ENCODE results near the gene BRAF. TPM values are rescaled to one million over a fixed set of nuclear protein-coding genes. Genes with fewer than 3 reads are reported as not detected.

Gene BRAF
- total RNA-seq, 2 donors from 2014 or later = 45.7 to 46.7 TPM

DNA sequence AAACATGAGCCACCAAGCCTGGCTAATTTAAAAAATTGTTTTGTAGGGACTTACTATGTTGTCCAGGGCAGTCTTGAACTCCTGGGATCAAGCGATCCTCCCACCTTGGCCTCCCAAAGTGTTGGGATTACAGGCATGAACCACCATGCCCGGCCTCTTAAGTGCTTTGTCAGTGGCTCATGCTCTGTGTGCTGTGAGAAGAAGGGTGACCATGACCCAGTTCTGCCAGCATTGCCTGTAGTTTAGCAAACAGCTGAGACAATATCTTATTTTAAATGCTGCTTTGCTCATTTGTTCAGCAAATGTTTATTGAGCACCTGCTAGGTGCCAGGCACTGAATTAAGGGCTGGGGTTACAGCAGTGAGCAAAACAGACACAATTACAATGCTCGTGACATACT, 243.0 kb downstream of the BRAF start:
- no peak overlapping the region for H3K27ac ChIP-seq (ENCODE audit: low read depth, low read length)
- peaks cover 25% of the 10 kb centered on the region for H3K36me3 Mint-ChIP-seq (ENCODE audit: low read depth)
- no peak for DNase-seq
- H3K4me3 ChIP-seq (ENCODE audit: low read length) = no peak overlapping the region
- 83 to 94% methylated on average over 3 of the region's 3 CpGs for WGBS, 2 experiments (ENCODE audit: insufficient coverage in 1 of 2, insufficient read length in 1 of 2)
- H3K27me3 Mint-ChIP-seq (ENCODE audit: insufficient read depth) = no peaks in the 10 kb centered on the region
- H3K4me1 Mint-ChIP-seq = peaks cover 11% of the 10 kb centered on the region
- H3K36me3 ChIP-seq (ENCODE audit: control insufficient read depth, insufficient read depth, low read length) = peaks cover 17% of the 10 kb centered on the region
- H3K4me1 ChIP-seq (ENCODE audit: control insufficient read depth, insufficient read depth, low read length) = peaks cover 6% of the 10 kb centered on the region
- H3K9me3 Mint-ChIP-seq = no peaks in the 10 kb centered on the region
- TF ChIP-seq, protein P1, sequence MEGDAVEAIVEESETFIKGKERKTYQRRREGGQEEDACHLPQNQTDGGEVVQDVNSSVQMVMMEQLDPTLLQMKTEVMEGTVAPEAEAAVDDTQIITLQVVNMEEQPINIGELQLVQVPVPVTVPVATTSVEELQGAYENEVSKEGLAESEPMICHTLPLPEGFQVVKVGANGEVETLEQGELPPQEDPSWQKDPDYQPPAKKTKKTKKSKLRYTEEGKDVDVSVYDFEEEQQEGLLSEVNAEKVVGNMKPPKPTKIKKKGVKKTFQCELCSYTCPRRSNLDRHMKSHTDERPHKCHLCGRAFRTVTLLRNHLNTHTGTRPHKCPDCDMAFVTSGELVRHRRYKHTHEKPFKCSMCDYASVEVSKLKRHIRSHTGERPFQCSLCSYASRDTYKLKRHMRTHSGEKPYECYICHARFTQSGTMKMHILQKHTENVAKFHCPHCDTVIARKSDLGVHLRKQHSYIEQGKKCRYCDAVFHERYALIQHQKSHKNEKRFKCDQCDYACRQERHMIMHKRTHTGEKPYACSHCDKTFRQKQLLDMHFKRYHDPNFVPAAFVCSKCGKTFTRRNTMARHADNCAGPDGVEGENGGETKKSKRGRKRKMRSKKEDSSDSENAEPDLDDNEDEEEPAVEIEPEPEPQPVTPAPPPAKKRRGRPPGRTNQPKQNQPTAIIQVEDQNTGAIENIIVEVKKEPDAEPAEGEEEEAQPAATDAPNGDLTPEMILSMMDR (conservative IDR thresholded peaks at IDR 0.05) = no peak
- no peaks in the 10 kb centered on the region for H3K27me3 ChIP-seq (ENCODE audit: control insufficient read depth, insufficient read depth, low read length, poor library complexity, severe bottlenecking)
- no peak overlapping the region for H3K4me3 Mint-ChIP-seq
- H3K9me3 ChIP-seq (ENCODE audit: control insufficient read depth, low read length) = no peaks in the 10 kb centered on the region
- no peak overlapping the region for H3K9ac ChIP-seq (ENCODE audit: extremely low read depth, low read length, poor library complexity, severe bottlenecking)
- H3K27ac Mint-ChIP-seq = no peak overlapping the region

DNA sequence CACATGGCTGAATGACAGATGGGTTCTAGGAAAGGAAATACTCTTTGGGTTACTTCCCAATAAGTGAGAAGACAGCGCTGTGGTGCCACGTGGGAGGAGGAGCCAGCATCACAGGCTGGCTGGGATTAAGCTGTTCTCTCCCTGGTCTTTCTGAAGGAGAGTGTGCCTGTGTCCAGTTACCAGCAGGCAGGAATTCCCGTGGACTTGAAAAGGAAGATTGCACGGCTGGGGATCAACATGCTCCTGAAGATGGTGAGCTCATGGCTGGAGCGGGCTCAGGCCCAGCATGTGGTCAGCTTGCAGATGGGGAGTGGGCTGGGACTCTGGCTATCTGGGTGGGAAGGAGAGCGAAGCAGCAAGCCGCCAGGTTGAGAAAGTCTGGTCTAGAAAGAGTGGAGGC, 243.8 kb downstream of the BRAF start:
- H3K4me3 ChIP-seq (ENCODE audit: low read length) = no peak overlapping the region
- WGBS, 2 experiments (ENCODE audit: insufficient coverage in 1 of 2, insufficient read length in 1 of 2) = 92 to 100% methylated on average over 2 to 7 of the region's 7 CpGs
- H3K4me1 ChIP-seq (ENCODE audit: control insufficient read depth, insufficient read depth, low read length) = peaks cover 6% of the 10 kb centered on the region
- peaks cover 16% of the 10 kb centered on the region for H3K36me3 ChIP-seq (ENCODE audit: control insufficient read depth, insufficient read depth, low read length)
- TF ChIP-seq, protein P1 (conservative IDR thresholded peaks at IDR 0.05) = no peak
- H3K9ac ChIP-seq (ENCODE audit: extremely low read depth, low read length, poor library complexity, severe bottlenecking) = no peak overlapping the region
- Mint-ChIP-seq H3K4me1 (peaks cover 11% of the 10 kb centered on the region), H3K27me3 (ENCODE audit: insufficient read depth) (no peaks in the 10 kb centered on the region), H3K36me3 (ENCODE audit: low read depth) (peaks cover 27% of the 10 kb centered on the region), H3K9me3 (no peaks in the 10 kb centered on the region), H3K27ac (no peak overlapping the region), H3K4me3 (no peak overlapping the region)
- no peaks in the 10 kb centered on the region for H3K27me3 ChIP-seq (ENCODE audit: control insufficient read depth, insufficient read depth, low read length, poor library complexity, severe bottlenecking)
- no peak for DNase-seq
- H3K9me3 ChIP-seq (ENCODE audit: control insufficient read depth, low read length) = no peaks in the 10 kb centered on the region
- H3K27ac ChIP-seq (ENCODE audit: low read depth, low read length) = no peak overlapping the region

DNA sequence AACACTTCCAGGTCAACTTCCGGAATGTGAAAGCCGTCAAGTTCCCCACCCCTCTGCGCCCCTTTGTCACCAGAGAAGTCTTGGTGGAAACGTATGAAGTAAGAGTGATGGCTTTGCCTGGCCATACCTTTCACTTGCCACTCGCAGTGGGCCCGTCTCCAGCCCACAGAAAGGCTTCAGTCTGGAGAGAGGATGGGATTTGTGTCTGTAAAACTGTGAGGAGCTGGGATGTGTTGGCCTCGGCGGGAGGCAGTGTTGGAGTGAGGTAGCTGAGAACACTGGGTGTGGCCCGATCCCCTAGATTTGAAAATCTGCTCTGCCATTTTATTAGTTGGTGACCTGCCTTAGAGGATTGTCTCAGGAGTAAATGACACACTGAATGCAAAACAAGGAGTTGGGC, 245.5 kb downstream of the BRAF start:
- H3K9ac ChIP-seq (ENCODE audit: extremely low read depth, low read length, poor library complexity, severe bottlenecking) = no peak overlapping the region
- Mint-ChIP-seq H3K36me3 (ENCODE audit: low read depth) (peaks cover 21% of the 10 kb centered on the region), H3K27me3 (ENCODE audit: insufficient read depth) (no peaks in the 10 kb centered on the region), H3K4me1 (peaks cover 10% of the 10 kb centered on the region), H3K9me3 (no peaks in the 10 kb centered on the region), H3K27ac (no peak overlapping the region), H3K4me3 (no peak overlapping the region)
- H3K27me3 ChIP-seq (ENCODE audit: control insufficient read depth, insufficient read depth, low read length, poor library complexity, severe bottlenecking) = no peaks in the 10 kb centered on the region
- no peaks in the 10 kb centered on the region for H3K9me3 ChIP-seq (ENCODE audit: control insufficient read depth, low read length)
- peaks cover 16% of the 10 kb centered on the region for H3K36me3 ChIP-seq (ENCODE audit: control insufficient read depth, insufficient read depth, low read length)
- no peak overlapping the region for H3K4me3 ChIP-seq (ENCODE audit: low read length)
- peaks cover 6% of the 10 kb centered on the region for H3K4me1 ChIP-seq (ENCODE audit: control insufficient read depth, insufficient read depth, low read length)
- TF ChIP-seq, protein P1 (conservative IDR thresholded peaks at IDR 0.05) = no peak
- 96% methylated on average over 4 to 9 of the region's 9 CpGs for WGBS, 2 experiments (ENCODE audit: insufficient coverage in 1 of 2, insufficient read length in 1 of 2)
- no peak overlapping the region for H3K27ac ChIP-seq (ENCODE audit: low read depth, low read length)
- DNase-seq = no peak

All from endodermal cell (in vitro differentiated cells).